Natural killer cell (primary cell): Measurements from ENCODE around the gene WEE1. TPM values are rescaled to one million over a fixed set of nuclear protein-coding genes. Genes with fewer than 3 reads are reported as not detected.

Experiments used
- ATAC-seq, 3 donors: fragments of 150-1000 bp in 2 of 3; fragments of 200-7000 bp in 1 of 3; cut with Tn5 transposase; 1 replicate in 1 of 3; 2 replicates in 2 of 3; pipeline ENCODE4 v1.10.0; 2021; ENCODE audit warnings: mild to moderate bottlenecking in 2 of 3, moderate library complexity in 2 of 3
- DNase-seq, 2 donors: peaks; one replicate each; pipeline versions ENCODE4 v3.0.0 to v3.0.0-alpha.2; 2013 to 2021; ENCODE audit warnings: mixed read lengths in 1 of 2
- H3K27ac ChIP-seq: one replicate; pipeline ENCODE4 v1.5.1; 2013; ENCODE audit warnings: mild to moderate bottlenecking, low read length
- H3K27me3 ChIP-seq: one replicate; pipeline ENCODE4 v1.6.1; 2013; ENCODE audit warnings: low read length; ENCODE audit not compliant: control insufficient read depth, insufficient read depth
- H3K36me3 ChIP-seq: one replicate; pipeline ENCODE4 v1.6.1; 2013; ENCODE audit warnings: low read length; ENCODE audit not compliant: control insufficient read depth, insufficient read depth
- H3K4me1 ChIP-seq: one replicate; pipeline ENCODE4 v1.6.1; 2013; ENCODE audit warnings: low read length; ENCODE audit not compliant: control insufficient read depth, insufficient read depth
- H3K4me3 ChIP-seq: one replicate; pipeline ENCODE4 v1.5.1; 2013; ENCODE audit warnings: low read length
- H3K9me3 ChIP-seq: one replicate; pipeline ENCODE4 v1.6.1; 2013; ENCODE audit warnings: low read length; ENCODE audit not compliant: control insufficient read depth, insufficient read depth
- H3K27ac Mint-ChIP-seq, 2 donors: one replicate each; pipeline ENCODE4 v1.8.0; 2022; ENCODE audit warnings: mild to moderate bottlenecking in 2 of 2, mixed read lengths in 2 of 2, moderate library complexity in 1 of 2
- H3K27me3 Mint-ChIP-seq, 2 donors: one replicate each; pipeline ENCODE4 v1.8.0; 2022; ENCODE audit warnings: low read depth in 2 of 2, mixed read lengths in 2 of 2
- H3K36me3 Mint-ChIP-seq: one replicate; pipeline ENCODE4 v1.8.0; 2022; ENCODE audit warnings: mixed read lengths
- H3K4me1 Mint-ChIP-seq, 2 donors: one replicate each; pipeline ENCODE4 v1.8.0; 2022; ENCODE audit warnings: mixed read lengths in 2 of 2
- H3K4me3 Mint-ChIP-seq: one replicate; pipeline ENCODE4 v1.8.0; 2022; ENCODE audit warnings: mild to moderate bottlenecking, moderate library complexity, mixed read lengths
- H3K9me3 Mint-ChIP-seq, 2 donors: one replicate each; pipeline ENCODE4 v1.8.0; 2022; ENCODE audit warnings: mixed read lengths in 2 of 2
- CTCF ChIP-seq: fragments of 200-600 bp; IDR thresholded peaks from one replicate; pipeline ENCODE4 v1.8.0; 2022; ENCODE audit warnings: antibody characterized with exemption
- WGBS: methylation state at CpG from one replicate; pipeline ENCODE4 v1.1.7; 2013; ENCODE audit warnings: missing lambda C conversion rate; ENCODE audit not compliant: insufficient coverage; 5-methylcytosine and 5-hydroxymethylcytosine counted together
- intact Hi-C: fragments of 100-400 bp; cut with micrococcal nuclease; formaldehyde crosslinking; loops from one replicate; pipeline ENCODE4 v1.14.2; 2022
- total RNA-seq, 4 donors: library from RNA; stranded (reverse); fragments of 120-200 nt in 1 of 4; gene quantifications; one replicate each; pipeline versions ENCODE4 v1.2.3 to v1.2.4, GENCODE V29; 2013 to 2022

WEE1 gene
- total RNA-seq, 3 donors from 2014 or later (not counting 1 experiment from before 2014, with no cell fraction given) = 17.1 to 20.8 (median 19.0) TPM

DNA sequence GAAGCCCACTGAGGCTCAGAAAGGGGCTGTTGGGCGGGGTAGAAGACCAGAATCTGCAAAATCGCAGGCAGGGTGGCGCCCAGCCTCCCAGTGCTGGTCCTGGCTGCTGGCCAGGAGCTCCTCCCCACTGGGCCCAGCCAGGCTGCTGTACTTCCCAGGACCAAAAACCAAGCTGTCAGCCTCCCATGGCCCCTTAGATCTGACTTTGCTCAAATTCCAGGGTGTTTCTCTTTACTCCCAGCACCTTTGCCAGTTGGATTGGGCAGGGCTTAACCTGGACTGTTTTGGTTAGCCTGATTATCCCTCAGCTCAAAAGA is 44.2 kb upstream of the WEE1 start:
- intact Hi-C loops = no loop called here
- H3K27ac ChIP-seq = no peak overlapping the region
- no peak for ATAC-seq
- DNase-seq = no peak
- Mint-ChIP-seq H3K4me1 (no peaks in the 10 kb centered on the region), H3K4me3 (no peak overlapping the region), H3K9me3 (no peaks in the 10 kb centered on the region), H3K36me3 (no peaks in the 10 kb centered on the region), H3K27ac (no peak overlapping the region), H3K27me3 (no peaks in the 10 kb centered on the region)
- 89% methylated on average over 3 of the region's 3 CpGs for WGBS
- peaks cover 31% of the 10 kb centered on the region for H3K36me3 ChIP-seq
- no peaks in the 10 kb centered on the region for H3K27me3 ChIP-seq
- no peaks in the 10 kb centered on the region for H3K4me1 ChIP-seq
- H3K9me3 ChIP-seq = no peaks in the 10 kb centered on the region
- no peak overlapping the region for H3K4me3 ChIP-seq
- TF ChIP-seq CTCF = no peak

- H3K4me3 ChIP-seq = no peak overlapping the region
- Mint-ChIP-seq H3K27ac (no peak overlapping the region), H3K36me3 (no peaks in the 10 kb centered on the region), H3K4me3 (no peak overlapping the region), H3K4me1 (no peaks in the 10 kb centered on the region), H3K9me3 (no peaks in the 10 kb centered on the region), H3K27me3 (no peaks in the 10 kb centered on the region)
- intact Hi-C loops = loop anchor here (10.0 kb wide), 1 partner anchor 775 kb away; the partner anchor contains the start of gene ADM
- H3K36me3 ChIP-seq = peaks cover 24% of the 10 kb centered on the region
- H3K27ac ChIP-seq = no peak overlapping the region
- no peaks in the 10 kb centered on the region for H3K4me1 ChIP-seq
- H3K27me3 ChIP-seq = no peaks in the 10 kb centered on the region
- no peaks in the 10 kb centered on the region for H3K9me3 ChIP-seq
- ATAC-seq (no peak), DNase-seq (no peak)
- WGBS = 94% methylated on average over 9 of the region's 9 CpGs
- no peak for TF ChIP-seq CTCF
These were observed 43.3 kb upstream of the WEE1 start for GRCh38 chr11:9530020-9530621.

DNA sequence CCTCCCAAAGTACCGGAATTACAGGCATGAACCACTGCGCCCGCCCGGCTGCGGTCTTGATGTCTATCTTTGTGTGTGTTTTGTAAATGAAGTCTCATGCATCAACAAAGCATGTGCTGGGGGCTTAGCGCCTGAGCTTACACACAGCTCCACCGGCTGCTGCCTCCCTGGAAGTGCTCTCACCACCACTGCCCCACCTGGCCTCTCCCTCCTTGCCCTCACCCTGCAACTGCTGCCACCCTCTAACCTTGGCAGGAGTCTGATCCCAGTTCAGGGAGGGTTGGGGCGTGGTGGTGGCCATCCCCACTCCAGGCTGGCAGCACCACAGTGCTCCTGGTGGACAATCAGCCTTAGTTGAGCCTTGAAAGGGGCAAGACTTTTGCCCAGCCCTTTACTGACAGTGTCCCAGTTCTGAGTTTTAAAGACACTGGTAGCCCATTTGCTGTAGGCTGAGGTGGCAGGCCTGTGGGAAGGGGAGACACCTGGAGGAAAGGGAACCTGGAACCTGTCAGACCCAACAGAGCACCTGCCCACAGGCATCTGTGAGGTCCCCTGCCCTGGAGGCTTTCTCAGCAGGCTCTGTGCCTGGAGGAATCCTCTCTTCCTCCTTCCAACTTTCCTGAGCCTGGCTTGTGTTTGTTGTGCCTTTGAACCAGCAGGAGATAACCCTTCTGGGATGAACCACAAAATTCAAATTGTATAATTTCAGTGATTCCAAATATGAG is 42.4 kb upstream of the WEE1 start:
- ATAC-seq (no peak), DNase-seq (no peak)
- TF ChIP-seq CTCF = no peak
- Histone ChIP-seq H3K9me3 (no peaks in the 10 kb centered on the region), H3K4me1 (no peaks in the 10 kb centered on the region), H3K36me3 (peaks cover 18% of the 10 kb centered on the region), H3K27me3 (no peaks in the 10 kb centered on the region), H3K4me3 (no peak overlapping the region), H3K27ac (no peak overlapping the region)
- H3K4me3 Mint-ChIP-seq = no peak overlapping the region
- H3K27me3 Mint-ChIP-seq = no peaks in the 10 kb centered on the region
- intact Hi-C loops = loop anchor here (10.0 kb wide), 1 partner anchor 774 kb away; the partner anchor contains the start of gene ADM
- 94% methylated on average over 8 of the region's 8 CpGs for WGBS
- H3K27ac Mint-ChIP-seq = no peak overlapping the region
- H3K4me1 Mint-ChIP-seq = no peaks in the 10 kb centered on the region
- H3K36me3 Mint-ChIP-seq = no peaks in the 10 kb centered on the region
- H3K9me3 Mint-ChIP-seq = no peaks in the 10 kb centered on the region
